ENCODE data around the gene SLC38A10. TPM values are rescaled to one million over a fixed set of nuclear protein-coding genes. Genes with fewer than 3 reads are reported as not detected.

SLC38A10 gene
- polyA plus RNA-seq, 1 donor from 2014 or later: 37.4 TPM

- peak overlapping the region; percentile 16 for H3K27ac ChIP-seq (ENCODE audit: low read length)
- TF ChIP-seq MXI1 (conservative IDR thresholded peaks at IDR 0.05; ENCODE audit: poor library complexity, severe bottlenecking) (no peak), EZH2 (IDR thresholded peaks at IDR 0.05; ENCODE audit: borderline replicate concordance, insufficient read depth, low read length, poor library complexity, severe bottlenecking) (no peak)
- peak overlapping the region; percentile 98 for H3K4me3 ChIP-seq (ENCODE audit: low read length)
Observed at GRCh38 chr17:81294512-81295030, 536 bp downstream of the SLC38A10 start.

GRCh38 chr17:81292450-81292849 is 2.7 kb downstream of the SLC38A10 start:
- H3K9me3 ChIP-seq (ENCODE audit: low read length): no peaks in the 10 kb centered on the region
- no peak overlapping the region for H3K4me3 ChIP-seq (ENCODE audit: low read length)
- no peaks in the 10 kb centered on the region for H3K27me3 ChIP-seq (ENCODE audit: insufficient read depth, low read depth, low read length)
- H3F3A ChIP-seq (ENCODE audit: insufficient read depth, low read length, poor library complexity, severe bottlenecking): no peaks in the 10 kb centered on the region
- H4K20me1 ChIP-seq (ENCODE audit: insufficient read depth): no peaks in the 10 kb centered on the region
- peaks cover 21% of the 10 kb centered on the region for H3K79me2 ChIP-seq (replicated peaks; ENCODE audit: insufficient read depth, low read length)
- no peak overlapping the region for H2AFZ ChIP-seq (ENCODE audit: low read depth, low read length)
- TF ChIP-seq TAF1 (IDR thresholded peaks at IDR 0.05; ENCODE audit: low read depth) (no peak), MXI1 (conservative IDR thresholded peaks at IDR 0.05; ENCODE audit: poor library complexity, severe bottlenecking) (no peak), CTCF (IDR thresholded peaks at IDR 0.05; ENCODE audit: poor library complexity, severe bottlenecking) (no peak), POLR2AphosphoS5 (IDR thresholded peaks at IDR 0.05) (no peak), SMC3 (conservative IDR thresholded peaks at IDR 0.05; ENCODE audit: poor library complexity) (no peak), RAD21 (conservative IDR thresholded peaks at IDR 0.05) (no peak), EZH2 (IDR thresholded peaks at IDR 0.05; ENCODE audit: borderline replicate concordance, insufficient read depth, low read length, poor library complexity, severe bottlenecking) (no peak), EP300 (conservative IDR thresholded peaks at IDR 0.05; ENCODE audit: poor library complexity, severe bottlenecking) (no peak), REST (IDR thresholded peaks at IDR 0.05; ENCODE audit: borderline replicate concordance) (no peak)
- H3K9me2 ChIP-seq (ENCODE audit: insufficient read depth, low read length): no peaks in the 10 kb centered on the region
- no peaks in the 10 kb centered on the region for H3K36me3 ChIP-seq (ENCODE audit: insufficient read depth, low read length)
- no peak overlapping the region for H3K4me2 ChIP-seq (ENCODE audit: low read length)
- no peak overlapping the region for H3K27ac ChIP-seq (ENCODE audit: low read length)
- no peak overlapping the region for H3K9ac ChIP-seq (ENCODE audit: low read length)

More at GRCh38 chr17:81294512-81295030, 536 bp downstream of the SLC38A10 start:
- H2AFZ ChIP-seq (ENCODE audit: low read depth, low read length): peak overlapping the region; percentile 100
- no peaks in the 10 kb centered on the region for H3K9me2 ChIP-seq (ENCODE audit: insufficient read depth, low read length)
- H3K4me2 ChIP-seq (ENCODE audit: low read length): peak overlapping the region; percentile 59
- peaks cover 21% of the 10 kb centered on the region for H3K79me2 ChIP-seq (replicated peaks; ENCODE audit: insufficient read depth, low read length)
- no peaks in the 10 kb centered on the region for H3K27me3 ChIP-seq (ENCODE audit: insufficient read depth, low read depth, low read length)
- no peaks in the 10 kb centered on the region for H4K20me1 ChIP-seq (ENCODE audit: insufficient read depth)
- H3K36me3 ChIP-seq (ENCODE audit: insufficient read depth, low read length): no peaks in the 10 kb centered on the region
- no peaks in the 10 kb centered on the region for H3K9me3 ChIP-seq (ENCODE audit: low read length)
- H3F3A ChIP-seq (ENCODE audit: insufficient read depth, low read length, poor library complexity, severe bottlenecking): no peaks in the 10 kb centered on the region
- H3K9ac ChIP-seq (ENCODE audit: low read length): peak overlapping the region; percentile 91
